ENCODE data around the gene MLANA.

MLANA gene

DNA sequence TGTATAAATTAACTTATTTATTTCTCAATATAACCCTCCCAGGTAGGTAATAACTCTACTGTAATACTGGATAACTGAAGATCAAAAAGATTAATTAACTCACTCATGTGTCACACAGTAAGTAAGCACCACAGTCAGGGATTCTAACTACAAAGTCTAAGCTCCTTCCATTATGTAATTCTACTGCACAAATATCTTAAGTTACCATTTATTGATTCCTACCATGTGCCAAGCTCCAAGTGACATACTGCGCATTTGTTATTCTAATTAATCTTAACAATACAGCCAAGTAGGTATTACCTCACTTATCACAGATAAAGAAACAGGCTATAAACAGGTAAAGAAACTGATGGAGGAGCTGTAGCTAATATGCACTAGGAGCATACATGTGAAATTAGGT, 66.5 kb downstream of the MLANA start:
- TF ChIP-seq, protein P1, sequence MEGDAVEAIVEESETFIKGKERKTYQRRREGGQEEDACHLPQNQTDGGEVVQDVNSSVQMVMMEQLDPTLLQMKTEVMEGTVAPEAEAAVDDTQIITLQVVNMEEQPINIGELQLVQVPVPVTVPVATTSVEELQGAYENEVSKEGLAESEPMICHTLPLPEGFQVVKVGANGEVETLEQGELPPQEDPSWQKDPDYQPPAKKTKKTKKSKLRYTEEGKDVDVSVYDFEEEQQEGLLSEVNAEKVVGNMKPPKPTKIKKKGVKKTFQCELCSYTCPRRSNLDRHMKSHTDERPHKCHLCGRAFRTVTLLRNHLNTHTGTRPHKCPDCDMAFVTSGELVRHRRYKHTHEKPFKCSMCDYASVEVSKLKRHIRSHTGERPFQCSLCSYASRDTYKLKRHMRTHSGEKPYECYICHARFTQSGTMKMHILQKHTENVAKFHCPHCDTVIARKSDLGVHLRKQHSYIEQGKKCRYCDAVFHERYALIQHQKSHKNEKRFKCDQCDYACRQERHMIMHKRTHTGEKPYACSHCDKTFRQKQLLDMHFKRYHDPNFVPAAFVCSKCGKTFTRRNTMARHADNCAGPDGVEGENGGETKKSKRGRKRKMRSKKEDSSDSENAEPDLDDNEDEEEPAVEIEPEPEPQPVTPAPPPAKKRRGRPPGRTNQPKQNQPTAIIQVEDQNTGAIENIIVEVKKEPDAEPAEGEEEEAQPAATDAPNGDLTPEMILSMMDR (IDR thresholded peaks at IDR 0.05), result no peak
- TF ChIP-seq ZFX (IDR thresholded peaks at IDR 0.05; ENCODE audit: borderline replicate concordance), result no peak
- no peak overlapping the region for H3K27ac ChIP-seq

DNA sequence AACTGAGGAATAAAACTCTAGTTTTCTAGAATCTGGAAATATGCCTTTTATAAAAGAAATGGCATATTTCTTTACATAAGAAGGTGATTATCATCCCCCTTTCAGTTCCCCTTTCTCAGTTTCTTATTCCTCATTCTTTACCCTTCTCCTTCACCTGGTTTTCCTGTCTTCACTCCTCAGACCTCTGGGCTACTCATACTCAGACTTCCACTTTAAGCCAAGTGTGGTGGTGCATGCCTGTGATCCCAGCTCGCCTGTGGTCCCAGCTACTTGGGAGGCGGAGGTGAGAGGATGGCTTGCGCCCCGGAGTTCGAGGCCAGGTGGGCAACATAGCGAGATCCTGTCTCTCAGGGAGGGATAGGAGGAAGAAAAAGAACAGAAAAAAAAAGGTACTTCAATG, 67.6 kb downstream of the MLANA start:
- TF ChIP-seq, protein P1 (IDR thresholded peaks at IDR 0.05), result no peak
- TF ChIP-seq ZFX (IDR thresholded peaks at IDR 0.05; ENCODE audit: borderline replicate concordance), result no peak
- H3K27ac ChIP-seq, result no peak overlapping the region
